Fibroblast of mammary gland (primary cell): ENCODE measurements around the gene UBAC2.

ENCODE experiments used
- DNase-seq: peaks from one replicate; pipeline ENCODE4 v3.0.0-alpha.2; 2010; ENCODE audit warnings: low read depth
- H3K4me3 ChIP-seq: 2 replicates; pipeline ENCODE4 v1.5.1; 2011; ENCODE audit warnings: low read depth, mild to moderate bottlenecking, low read length, moderate library complexity; ENCODE audit not compliant: control insufficient read depth
- CTCF ChIP-seq: conservative IDR thresholded peaks from 2 replicates; pipeline ENCODE4 v1.5.1; 2011; ENCODE audit warnings: low read depth, low read length, inconsistent platforms; ENCODE audit not compliant: control insufficient read depth, insufficient read depth

UBAC2 gene

GRCh38 chr13:99218545-99218944 lies 17.9 kb downstream of the UBAC2 start:
- no peak overlapping the region for H3K4me3 ChIP-seq
- TF ChIP-seq CTCF = no peak
- DNase-seq = no peak

- H3K4me3 ChIP-seq = no peak overlapping the region
- no peak for TF ChIP-seq CTCF
- no peak for DNase-seq
Measured at GRCh38 chr13:99218969-99219368, 18.3 kb downstream of the UBAC2 start.

DNA sequence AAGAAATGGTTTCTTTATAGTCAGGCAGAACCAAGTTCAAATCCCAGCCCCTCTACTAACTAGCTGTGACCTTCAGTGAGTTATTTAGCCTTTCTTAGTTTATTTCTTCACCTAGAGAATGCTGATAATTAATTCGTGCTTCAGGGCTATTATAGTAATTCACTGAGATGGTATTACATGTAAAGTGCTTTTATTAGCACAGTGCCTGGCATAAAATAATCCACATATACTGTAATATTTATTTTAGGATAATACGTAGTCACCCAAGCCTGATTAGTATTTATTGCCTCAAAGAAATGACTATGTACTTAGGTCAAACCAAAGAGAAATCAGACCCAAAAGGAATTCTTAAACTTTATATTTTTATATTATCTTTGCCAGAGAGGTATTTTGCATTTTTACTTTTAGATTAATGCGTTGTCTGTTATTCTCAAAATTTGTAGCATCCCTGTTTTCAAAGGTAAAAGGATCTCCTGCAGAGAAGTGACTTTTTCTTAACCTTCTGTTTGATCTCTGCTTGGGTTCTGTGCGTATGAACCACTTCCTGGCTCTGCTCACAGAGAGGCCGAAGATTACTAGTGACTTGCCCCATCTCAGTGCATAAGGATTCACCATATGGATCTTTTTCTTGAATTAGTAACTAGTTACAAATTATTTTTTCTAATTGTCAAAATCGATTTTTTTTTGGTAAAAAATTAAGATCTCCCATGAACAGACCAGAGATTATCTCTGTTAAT lies 19.7 kb downstream of the UBAC2 start:
- H3K4me3 ChIP-seq = no peak overlapping the region
- no peak for DNase-seq
- no peak for TF ChIP-seq CTCF

DNA sequence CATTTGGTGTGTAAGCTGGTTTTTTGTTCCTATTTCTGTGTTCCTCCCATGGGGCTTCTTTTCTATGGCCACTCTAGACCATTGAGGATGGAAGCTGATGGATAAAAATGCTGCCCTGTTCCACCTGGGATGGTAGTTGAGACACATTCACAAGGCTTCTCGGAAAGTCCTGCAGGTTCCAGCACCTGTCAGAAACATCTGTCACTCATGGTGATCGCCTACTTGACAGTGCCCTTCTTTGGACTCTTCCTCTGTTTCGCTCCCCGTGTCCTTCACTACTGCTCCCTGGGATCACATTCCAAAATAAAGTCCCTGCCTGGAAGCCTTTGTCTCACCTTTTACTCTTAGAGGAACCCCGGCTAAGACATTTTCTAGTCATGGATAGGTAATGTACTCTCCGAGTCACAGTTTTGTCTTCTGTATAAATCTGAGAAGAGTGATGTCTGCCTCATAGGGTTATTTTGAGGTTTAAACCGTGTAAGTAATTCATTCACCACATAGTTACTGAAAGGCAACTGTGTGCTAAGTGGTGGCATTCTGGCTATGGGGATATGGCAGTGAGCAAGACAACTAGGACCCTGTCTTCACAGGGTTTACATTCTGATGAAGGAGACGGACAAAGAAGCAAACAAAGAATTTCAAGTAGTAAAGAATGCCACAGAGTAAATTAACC lies 21.0 kb downstream of the UBAC2 start:
- TF ChIP-seq CTCF = no peak
- no peak overlapping the region for H3K4me3 ChIP-seq

DNA sequence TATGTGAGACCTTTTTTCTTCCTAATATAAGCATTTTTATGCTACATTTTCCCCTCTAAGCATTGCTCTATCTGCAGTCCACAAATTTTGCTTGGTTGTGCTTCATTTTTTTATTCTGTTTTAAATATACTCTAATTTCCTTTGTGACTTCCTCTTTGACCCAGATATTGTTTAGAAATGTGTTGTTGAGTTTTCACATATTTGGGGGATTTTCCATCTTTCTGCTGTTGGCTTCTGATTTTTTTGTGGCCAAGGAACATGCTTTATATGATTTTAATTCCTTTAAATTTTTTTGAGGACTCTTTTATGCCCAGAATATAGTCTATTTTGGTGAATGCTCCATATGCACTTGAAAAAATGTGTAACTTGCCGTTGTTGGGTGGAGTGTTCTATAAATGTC lies 22.9 kb downstream of the UBAC2 start:
- no peak for TF ChIP-seq CTCF
- H3K4me3 ChIP-seq = no peak overlapping the region
- DNase-seq = no peak

More for the DNA sequence above, 21.0 kb downstream of the UBAC2 start:
- no peak for DNase-seq

DNA sequence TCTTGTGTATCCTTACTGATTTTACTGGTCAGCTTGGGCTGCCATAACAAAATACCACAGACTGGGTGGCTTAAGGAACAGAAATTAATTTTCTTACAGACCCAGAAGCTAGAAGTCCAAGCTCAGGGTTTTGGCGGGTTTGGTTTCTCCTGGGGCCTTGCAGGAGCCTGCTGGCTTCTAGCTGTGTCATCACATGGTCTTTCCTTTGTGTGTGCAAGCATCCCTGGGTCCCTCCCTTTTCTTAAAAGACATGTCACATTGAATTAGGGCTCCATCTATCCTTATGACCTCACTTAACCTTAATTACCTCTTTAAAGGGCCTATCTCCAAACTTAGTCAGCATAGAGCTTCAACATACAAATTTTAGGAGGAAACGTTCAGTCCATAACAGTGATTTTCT lies 23.4 kb downstream of the UBAC2 start:
- DNase-seq = no peak
- H3K4me3 ChIP-seq = no peak overlapping the region
- TF ChIP-seq CTCF = no peak
